Lower lobe of right lung (tissue), 2 donors: ENCODE measurements around the gene SLC44A5. TPM values are rescaled to one million over a fixed set of nuclear protein-coding genes. Genes with fewer than 3 reads are reported as not detected.
"Not testable (repeated sequence)": the region's sequence is repeated elsewhere in the genome, so short reads cannot be mapped to it uniquely, and the experiment has no call there.

Experiments used
- ATAC-seq, 2 donors: fragments of 200-7000 bp; cut with Tn5 transposase; one replicate each; pipeline ENCODE4 v1.9.1; 2020 to 2022; ENCODE audit warnings: mild to moderate bottlenecking in 2 of 2, moderate library complexity in 2 of 2
- DNase-seq: peaks from one replicate; pipeline ENCODE4 v3.0.0-alpha.2; 2020
- H3K27ac ChIP-seq: fragments of 200-600 bp; one replicate; pipeline ENCODE4 v1.8.0; 2022
- H3K27me3 ChIP-seq: fragments of 200-600 bp; one replicate; pipeline ENCODE4 v1.8.0; 2022; ENCODE audit warnings: low read depth
- H3K36me3 ChIP-seq: fragments of 200-600 bp; one replicate; pipeline ENCODE4 v1.8.0; 2022; ENCODE audit warnings: mild to moderate bottlenecking
- H3K4me1 ChIP-seq: fragments of 200-600 bp; one replicate; pipeline ENCODE4 v1.8.0; 2022
- H3K4me3 ChIP-seq: fragments of 200-600 bp; one replicate; pipeline ENCODE4 v1.8.0; 2022; ENCODE audit warnings: mild to moderate bottlenecking
- H3K9me3 ChIP-seq: fragments of 200-600 bp; one replicate; pipeline ENCODE4 v1.8.0; 2022
- CTCF ChIP-seq: fragments of 200-600 bp; IDR thresholded peaks from one replicate; pipeline ENCODE4 v1.8.0; 2022; ENCODE audit warnings: antibody characterized with exemption, mild to moderate bottlenecking
- intact Hi-C: fragments of 100-400 bp; cut with DNase I; formaldehyde crosslinking; loops from one replicate; pipeline ENCODE4 v1.11.0; 2022
- total RNA-seq: library from RNA; stranded (reverse); fragmentation: NEBNext Ultra II Directional; extraction: Animal tissue kit (Norgen Biotek cat#: 25700); gene quantifications from one replicate; pipeline ENCODE4 v1.2.1, GENCODE V29; 2021
- donor health status: DM: no; HTN: yes; CAD: no; lungs with severe emphysema.

The SLC44A5 gene
- total RNA-seq, 1 donor from 2014 or later, result 0.47 TPM

GRCh38 chr1:75612976-75613375 lies 2.1 kb upstream of the SLC44A5 start:
- DNase-seq (no peak), ATAC-seq (no peak)
- Histone ChIP-seq H3K4me1 (peaks cover 22% of the 10 kb centered on the region), H3K9me3 (no peaks in the 10 kb centered on the region), H3K4me3 (no peak overlapping the region), H3K36me3 (no peaks in the 10 kb centered on the region), H3K27ac (no peak overlapping the region), H3K27me3 (peaks cover 44% of the 10 kb centered on the region)
- no peak for TF ChIP-seq CTCF
- intact Hi-C loops, result no loop called here

- Histone ChIP-seq H3K27ac (no peak overlapping the region), H3K4me1 (no peaks in the 10 kb centered on the region), H3K27me3 (no peaks in the 10 kb centered on the region), H3K4me3 (no peak overlapping the region), H3K36me3 (no peaks in the 10 kb centered on the region), H3K9me3 (no peaks in the 10 kb centered on the region)
- intact Hi-C loops, result no loop called here
- DNase-seq, result no peak
- no peak for ATAC-seq
- no peak for TF ChIP-seq CTCF
These were observed 8.4 kb downstream of the SLC44A5 start for GRCh38 chr1:75602486-75602885.

- ATAC-seq (no peak), DNase-seq (no peak)
- H3K9me3 ChIP-seq, result no peaks in the 10 kb centered on the region
- H3K27me3 ChIP-seq, result no peaks in the 10 kb centered on the region
- TF ChIP-seq CTCF, result no peak
- no peaks in the 10 kb centered on the region for H3K4me1 ChIP-seq
- H3K36me3 ChIP-seq, result no peaks in the 10 kb centered on the region
- no peak overlapping the region for H3K4me3 ChIP-seq
- no peak overlapping the region for H3K27ac ChIP-seq
- intact Hi-C loops, result no loop called here
These were observed 10.1 kb downstream of the SLC44A5 start for GRCh38 chr1:75600781-75601180.

- H3K36me3 ChIP-seq, result no peaks in the 10 kb centered on the region
- no peak overlapping the region for H3K27ac ChIP-seq
- H3K27me3 ChIP-seq, result no peaks in the 10 kb centered on the region
- ATAC-seq (no peak), DNase-seq (no peak)
- H3K9me3 ChIP-seq, result no peaks in the 10 kb centered on the region
- TF ChIP-seq CTCF, result no peak
- no peaks in the 10 kb centered on the region for H3K4me1 ChIP-seq
- intact Hi-C loops, result no loop called here
- H3K4me3 ChIP-seq, result no peak overlapping the region
These were observed 16.6 kb downstream of the SLC44A5 start for GRCh38 chr1:75594327-75594726.

GRCh38 chr1:75593457-75593856 lies 17.5 kb downstream of the SLC44A5 start:
- H3K9me3 ChIP-seq, H3K4me1 ChIP-seq, ATAC-seq, H3K27me3 ChIP-seq, H3K36me3 ChIP-seq, H3K4me3 ChIP-seq, DNase-seq, H3K27ac ChIP-seq, intact Hi-C loops: not testable (repeated sequence)

GRCh38 chr1:75589637-75590036 lies 21.3 kb downstream of the SLC44A5 start:
- intact Hi-C loops, result no loop called here
- no peaks in the 10 kb centered on the region for H3K36me3 ChIP-seq
- no peaks in the 10 kb centered on the region for H3K4me1 ChIP-seq
- H3K27ac ChIP-seq, result no peak overlapping the region
- H3K9me3 ChIP-seq, result no peaks in the 10 kb centered on the region
- DNase-seq (no peak), ATAC-seq (no peak)
- no peaks in the 10 kb centered on the region for H3K27me3 ChIP-seq
- no peak for TF ChIP-seq CTCF
- H3K4me3 ChIP-seq, result no peak overlapping the region
